GM12873 (cell line): ENCODE results near the gene USP17L27.
"Not testable (repeated sequence)": the region's sequence is repeated elsewhere in the genome, so short reads cannot be mapped to it uniquely, and the experiment has no call there.

Source experiments
- CTCF ChIP-seq: IDR thresholded peaks from 2 replicates; pipeline ENCODE4 v1.5.1; 2012; ENCODE audit warnings: low read depth, mild to moderate bottlenecking, moderate library complexity, low read length, control low read depth; ENCODE audit not compliant: insufficient read depth; ENCODE audit errors: missing control alignments

USP17L27 gene

GRCh38 chr4:9343848-9344247 is at the start of gene USP17L27:
Gene USP17L27, plus strand, starts transcription at chr4:9344148. Its CDS starts 0 bp downstream, at chr4:9344148.
- TF ChIP-seq CTCF: not testable (repeated sequence)

DNA sequence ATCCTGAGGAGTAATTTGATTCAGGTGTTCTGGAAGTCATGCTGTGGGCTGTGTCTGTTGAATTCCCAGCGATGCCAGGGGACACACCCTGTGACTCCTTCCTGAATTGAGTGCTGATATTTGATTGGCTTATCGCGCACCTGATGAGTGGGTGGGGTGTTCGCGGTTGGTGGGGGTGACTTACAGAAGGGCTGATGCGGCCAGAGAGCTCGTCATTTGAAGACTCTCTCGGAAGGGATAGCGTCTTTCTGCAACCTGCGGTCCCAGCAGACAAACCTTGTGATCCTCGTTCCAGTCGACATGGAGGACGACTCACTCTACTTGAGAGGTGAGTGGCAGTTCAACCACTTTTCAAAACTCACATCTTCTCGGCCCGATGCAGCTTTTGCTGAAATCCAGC is 19.1 kb upstream of the USP17L27 start, which contains the start of gene USP17L24:
Gene USP17L24 (plus strand): TSS at position 301 of the 400 bp plus-strand sequence. CDS start 0 bp downstream, at position 301.
- not testable (repeated sequence) for TF ChIP-seq CTCF

- not testable (repeated sequence) for TF ChIP-seq CTCF
Measured at GRCh38 chr4:9329611-9330010, 14.3 kb upstream of the USP17L27 start, which contains the start of gene USP17L25. Gene USP17L25, plus strand, starts transcription at chr4:9329911. Its CDS starts 0 bp downstream, at chr4:9329911.

- not testable (repeated sequence) for TF ChIP-seq CTCF
Measured at GRCh38 chr4:9334358-9334757, 9.6 kb upstream of the USP17L27 start, which contains the start of gene USP17L26. Gene USP17L26, plus strand, starts transcription at chr4:9334658. Its CDS starts 0 bp downstream, at chr4:9334658.

- not testable (repeated sequence) for TF ChIP-seq CTCF
Measured at GRCh38 chr4:9339103-9339502, 4.8 kb upstream of the USP17L27 start, which contains the start of gene USP17L5. Gene USP17L5, plus strand, starts transcription at chr4:9339403. Its CDS starts 0 bp downstream, at chr4:9339403.

DNA sequence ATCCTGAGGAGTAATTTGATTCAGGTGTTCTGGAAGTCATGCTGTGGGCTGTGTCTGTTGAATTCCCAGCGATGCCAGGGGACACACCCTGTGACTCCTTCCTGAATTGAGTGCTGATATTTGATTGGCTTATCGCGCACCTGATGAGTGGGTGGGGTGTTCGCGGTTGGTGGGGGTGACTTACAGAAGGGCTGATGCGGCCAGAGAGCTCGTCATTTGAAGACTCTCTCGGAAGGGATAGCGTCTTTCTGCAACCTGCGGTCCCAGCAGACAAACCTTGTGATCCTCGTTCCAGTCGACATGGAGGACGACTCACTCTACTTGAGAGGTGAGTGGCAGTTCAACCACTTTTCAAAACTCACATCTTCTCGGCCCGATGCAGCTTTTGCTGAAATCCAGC is 4.6 kb downstream of the USP17L27 start, which contains the start of gene USP17L28:
Gene USP17L28 (plus strand): TSS at position 301 of the 400 bp plus-strand sequence. CDS start 0 bp downstream, at position 301.
- not testable (repeated sequence) for TF ChIP-seq CTCF

DNA sequence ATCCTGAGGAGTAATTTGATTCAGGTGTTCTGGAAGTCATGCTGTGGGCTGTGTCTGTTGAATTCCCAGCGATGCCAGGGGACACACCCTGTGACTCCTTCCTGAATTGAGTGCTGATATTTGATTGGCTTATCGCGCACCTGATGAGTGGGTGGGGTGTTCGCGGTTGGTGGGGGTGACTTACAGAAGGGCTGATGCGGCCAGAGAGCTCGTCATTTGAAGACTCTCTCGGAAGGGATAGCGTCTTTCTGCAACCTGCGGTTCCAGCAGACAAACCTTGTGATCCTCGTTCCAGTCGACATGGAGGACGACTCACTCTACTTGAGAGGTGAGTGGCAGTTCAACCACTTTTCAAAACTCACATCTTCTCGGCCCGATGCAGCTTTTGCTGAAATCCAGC is 9.4 kb downstream of the USP17L27 start, which contains the start of gene USP17L29:
Gene USP17L29 (plus strand): TSS at position 301 of the 400 bp plus-strand sequence. CDS start 0 bp downstream, at position 301.
- not testable (repeated sequence) for TF ChIP-seq CTCF
